Measurements from ENCODE around the gene YPEL1.

Gene YPEL1

GRCh38 chr22:21765909-21766529 lies 30.4 kb upstream of the YPEL1 start:
- Histone ChIP-seq H3K4me3 (no peak overlapping the region), H3K36me3 (ENCODE audit: insufficient read depth, low read length) (peaks cover 68% of the 10 kb centered on the region), H3K27ac (no peak overlapping the region), H3K9ac (ENCODE audit: insufficient read length) (no peak overlapping the region), H3K9me3 (ENCODE audit: low read depth, low read length) (no peaks in the 10 kb centered on the region)
- no peak for DNase-seq (ENCODE audit: low read depth, low spot score)
- TF ChIP-seq POLR2AphosphoS5 (IDR thresholded peaks at IDR 0.05; ENCODE audit: borderline replicate concordance, low read depth, low read length) (no peak), EZH2 (IDR thresholded peaks at IDR 0.05) (no peak), FOXP2 (optimal IDR thresholded peaks at IDR 0.05; ENCODE audit: control extremely low read depth, extremely low read length, insufficient read depth) (no peak)

GRCh38 chr22:21764038-21764804 lies 28.6 kb upstream of the YPEL1 start:
- H3K27ac ChIP-seq = no peak overlapping the region
- TF ChIP-seq POLR2AphosphoS5 (IDR thresholded peaks at IDR 0.05; ENCODE audit: borderline replicate concordance, low read depth, low read length) (no peak), EZH2 (IDR thresholded peaks at IDR 0.05) (no peak), FOXP2 (optimal IDR thresholded peaks at IDR 0.05; ENCODE audit: control extremely low read depth, extremely low read length, insufficient read depth) (no peak)
- peaks cover 62% of the 10 kb centered on the region for H3K36me3 ChIP-seq (ENCODE audit: insufficient read depth, low read length)

GRCh38 chr22:21762712-21763581 lies 27.4 kb upstream of the YPEL1 start:
- DNase-seq (ENCODE audit: low read depth, low spot score) = no peak
- Histone ChIP-seq H3K9ac (ENCODE audit: insufficient read length) (no peak overlapping the region), H3K4me3 (no peak overlapping the region), H3K9me3 (ENCODE audit: low read depth, low read length) (no peaks in the 10 kb centered on the region), H3K36me3 (ENCODE audit: insufficient read depth, low read length) (peaks cover 52% of the 10 kb centered on the region), H3K27ac (peak overlapping the region; percentile 15; the same call in 1 of the 2 replicates)
- TF ChIP-seq FOXP2 (optimal IDR thresholded peaks at IDR 0.05; ENCODE audit: control extremely low read depth, extremely low read length, insufficient read depth) (no peak), POLR2AphosphoS5 (IDR thresholded peaks at IDR 0.05; ENCODE audit: borderline replicate concordance, low read depth, low read length) (no peak), EZH2 (IDR thresholded peaks at IDR 0.05) (no peak)

More at GRCh38 chr22:21764038-21764804, 28.6 kb upstream of the YPEL1 start:
- no peak overlapping the region for H3K9ac ChIP-seq (ENCODE audit: insufficient read length)
- DNase-seq (ENCODE audit: low read depth, low spot score) = no peak
- H3K4me3 ChIP-seq = no peak overlapping the region
- H3K9me3 ChIP-seq (ENCODE audit: low read depth, low read length) = no peaks in the 10 kb centered on the region

- DNase-seq (ENCODE audit: low read depth, low spot score) = no peak
- Histone ChIP-seq H3K4me3 (no peak overlapping the region), H3K27ac (no peak overlapping the region; the same call in 1 of the 2 replicates), H3K9ac (ENCODE audit: insufficient read length) (no peak overlapping the region), H3K9me3 (ENCODE audit: low read depth, low read length) (no peaks in the 10 kb centered on the region), H3K36me3 (ENCODE audit: insufficient read depth, low read length) (peaks cover 46% of the 10 kb centered on the region)
- TF ChIP-seq POLR2AphosphoS5 (IDR thresholded peaks at IDR 0.05; ENCODE audit: borderline replicate concordance, low read depth, low read length) (no peak), EZH2 (IDR thresholded peaks at IDR 0.05) (no peak), FOXP2 (optimal IDR thresholded peaks at IDR 0.05; ENCODE audit: control extremely low read depth, extremely low read length, insufficient read depth) (no peak)
Measured at GRCh38 chr22:21761994-21762680, 26.5 kb upstream of the YPEL1 start.

- no peak overlapping the region for H3K4me3 ChIP-seq
- DNase-seq (ENCODE audit: low read depth, low spot score) = no peak
- no peak overlapping the region for H3K27ac ChIP-seq
- peaks cover 38% of the 10 kb centered on the region for H3K36me3 ChIP-seq (ENCODE audit: insufficient read depth, low read length)
- TF ChIP-seq FOXP2 (optimal IDR thresholded peaks at IDR 0.05; ENCODE audit: control extremely low read depth, extremely low read length, insufficient read depth) (no peak), EZH2 (IDR thresholded peaks at IDR 0.05) (no peak), POLR2AphosphoS5 (IDR thresholded peaks at IDR 0.05; ENCODE audit: borderline replicate concordance, low read depth, low read length) (no peak)
- H3K9me3 ChIP-seq (ENCODE audit: low read depth, low read length) = no peaks in the 10 kb centered on the region
- no peak overlapping the region for H3K9ac ChIP-seq (ENCODE audit: insufficient read length)
Measured at GRCh38 chr22:21761086-21761485, 25.5 kb upstream of the YPEL1 start.

- Histone ChIP-seq H3K9me3 (ENCODE audit: low read depth, low read length) (no peaks in the 10 kb centered on the region), H3K9ac (ENCODE audit: insufficient read length) (no peak overlapping the region), H3K36me3 (ENCODE audit: insufficient read depth, low read length) (peaks cover 34% of the 10 kb centered on the region), H3K4me3 (no peak overlapping the region), H3K27ac (no peak overlapping the region)
- no peak for TF ChIP-seq POLR2AphosphoS5 (IDR thresholded peaks at IDR 0.05; ENCODE audit: borderline replicate concordance, low read depth, low read length)
- no peak for TF ChIP-seq FOXP2 (optimal IDR thresholded peaks at IDR 0.05; ENCODE audit: control extremely low read depth, extremely low read length, insufficient read depth)
- TF ChIP-seq EZH2 (IDR thresholded peaks at IDR 0.05) = no peak
- DNase-seq (ENCODE audit: low read depth, low spot score) = no peak
Measured at GRCh38 chr22:21760640-21761039, 25.0 kb upstream of the YPEL1 start.

GRCh38 chr22:21759646-21760376 lies 24.2 kb upstream of the YPEL1 start:
- no peak for DNase-seq (ENCODE audit: low read depth, low spot score)
- peaks cover 28% of the 10 kb centered on the region for H3K36me3 ChIP-seq (ENCODE audit: insufficient read depth, low read length)
- no peak overlapping the region for H3K9ac ChIP-seq (ENCODE audit: insufficient read length)
- no peak for TF ChIP-seq POLR2AphosphoS5 (IDR thresholded peaks at IDR 0.05; ENCODE audit: borderline replicate concordance, low read depth, low read length)
- TF ChIP-seq FOXP2 (optimal IDR thresholded peaks at IDR 0.05; ENCODE audit: control extremely low read depth, extremely low read length, insufficient read depth) = no peak
- TF ChIP-seq EZH2 (IDR thresholded peaks at IDR 0.05) = no peak
- no peaks in the 10 kb centered on the region for H3K9me3 ChIP-seq (ENCODE audit: low read depth, low read length)
- H3K27ac ChIP-seq = no peak overlapping the region
- no peak overlapping the region for H3K4me3 ChIP-seq
